ENCODE data around the gene CELA3A. TPM values are rescaled to one million over a fixed set of nuclear protein-coding genes. Genes with fewer than 3 reads are reported as not detected.

Gene CELA3A
- total and polyA plus RNA-seq, 5 donors, result 0.86 TPM; not detected in 4

DNA sequence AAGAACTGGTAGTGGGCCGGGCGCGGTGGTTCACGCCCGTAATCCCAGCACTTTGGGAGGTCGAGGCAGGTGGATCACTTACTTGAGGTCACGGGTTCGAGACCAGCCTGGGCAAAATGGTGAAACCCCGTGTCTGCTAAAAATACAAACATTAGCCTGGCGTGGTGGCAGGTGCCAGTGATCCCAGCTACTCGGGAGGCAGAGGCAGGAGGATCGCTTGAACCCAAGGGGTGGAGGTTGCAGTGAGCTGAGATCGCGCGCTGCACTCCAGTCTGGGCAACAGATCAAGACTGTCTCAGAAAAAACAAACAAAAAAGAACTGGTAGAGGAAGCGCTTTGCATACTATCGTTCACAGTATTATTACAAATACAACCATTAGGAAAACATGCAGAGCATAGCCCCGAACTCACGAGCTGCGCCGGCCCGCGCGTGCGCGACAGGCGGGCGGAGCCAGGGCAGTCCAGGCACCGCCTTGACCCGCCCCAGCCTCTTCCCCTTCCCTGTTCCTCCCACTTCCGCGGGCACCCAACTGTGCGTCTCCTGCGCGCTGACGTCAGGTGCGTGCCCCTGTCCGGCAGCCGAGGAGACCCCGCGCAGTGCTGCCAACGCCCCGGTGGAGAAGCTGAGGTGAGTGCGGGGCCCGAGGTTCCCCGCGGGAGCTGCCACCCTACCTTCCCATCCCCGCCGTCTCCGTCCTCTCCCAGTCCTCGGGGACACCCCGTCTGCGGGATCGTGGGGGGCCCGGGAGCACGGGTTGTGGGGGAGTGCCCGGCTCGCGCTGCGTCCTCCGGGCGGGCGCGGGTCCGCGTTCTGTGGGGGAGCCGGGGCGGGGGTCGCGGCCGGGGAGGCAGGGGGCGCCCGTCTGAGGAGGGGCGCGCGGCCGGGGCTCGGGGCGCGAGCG is 50.9 kb downstream of the CELA3A start, which contains the start of gene CDC42:
Gene CDC42 (plus strand): TSS at position 595 of the 902 bp plus-strand sequence. CDS start 25,770 bp downstream, outside the sequence.
- Histone ChIP-seq H3K4me3 (ENCODE audit: low read length) (peak within 1 kb of the TSS; percentile 97), H3K4me1 (ENCODE audit: control insufficient read depth, insufficient read depth, low read length) (peaks cover 9% of the 10 kb centered on the region), H3K9me3 (ENCODE audit: control insufficient read depth, low read length) (no peaks in the 10 kb centered on the region), H3K27me3 (ENCODE audit: control insufficient read depth, insufficient read depth) (no peaks in the 10 kb centered on the region), H3K27ac (ENCODE audit: low read length) (peak within 1 kb of the TSS; percentile 100)
- DNase-seq (peak; percentile 98 to 99 (median 99)), ATAC-seq (peak; percentile 97 to 98)
- intact Hi-C loops (cut with DNase I), result no loop called here
- 16% methylated on average over 81 of the region's 81 CpGs for WGBS

DNA sequence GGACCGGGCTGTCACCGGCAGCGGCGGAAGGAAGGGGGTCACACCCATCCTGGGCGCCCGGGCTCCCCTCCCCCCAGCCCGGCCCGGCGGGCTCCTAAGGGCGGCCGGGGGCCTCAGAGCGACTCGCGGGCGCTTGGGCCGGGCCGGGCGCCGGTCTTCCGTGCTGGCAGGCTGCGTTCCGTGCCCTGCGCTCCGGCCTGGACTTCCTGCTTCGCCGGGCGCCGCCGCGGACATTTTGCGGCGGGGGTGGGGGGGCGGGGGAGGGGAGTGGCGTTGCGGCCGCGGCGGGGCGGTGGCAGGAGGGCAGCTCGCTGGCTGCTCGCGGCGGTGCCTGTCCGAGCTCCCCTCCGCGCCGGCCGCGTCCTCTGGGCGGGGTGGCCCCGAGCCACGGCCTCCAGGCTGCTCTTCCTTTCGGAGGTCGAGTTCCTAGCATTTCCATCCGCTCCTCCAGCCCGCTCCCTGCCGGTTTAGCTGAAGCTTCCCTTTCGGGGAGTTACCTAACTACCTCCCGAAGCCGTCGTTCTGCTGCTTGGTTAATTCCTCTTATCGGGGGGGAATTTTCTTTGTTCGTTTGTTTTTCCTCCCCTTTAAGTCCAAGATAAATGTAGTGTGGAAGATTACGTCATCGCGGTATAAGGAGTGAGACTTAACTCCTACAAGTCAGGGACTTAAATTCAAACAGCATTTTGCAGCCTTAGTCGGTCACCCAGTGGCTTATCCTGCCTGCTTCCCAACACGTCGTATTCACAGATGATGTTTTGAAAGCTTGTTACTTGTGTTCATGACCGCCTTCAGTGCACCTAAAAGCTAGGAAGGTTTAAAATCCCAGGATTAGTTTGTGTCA is 51.8 kb downstream of the CELA3A start:
- H3K4me1 ChIP-seq (ENCODE audit: control insufficient read depth, insufficient read depth, low read length), result peaks cover 9% of the 10 kb centered on the region
- peak; percentile 72 to 80 for ATAC-seq

GRCh38 chr1:22053861-22054770 is 52.7 kb downstream of the CELA3A start:
- ATAC-seq (no peak), DNase-seq (no peak)
- peaks cover 3% of the 10 kb centered on the region for H3K4me1 ChIP-seq (ENCODE audit: control insufficient read depth, insufficient read depth, low read length)
- intact Hi-C loops (cut with DNase I), result no loop called here
- H3K9me3 ChIP-seq (ENCODE audit: control insufficient read depth, low read length), result no peaks in the 10 kb centered on the region
- H3K4me3 ChIP-seq (ENCODE audit: low read length), result peak overlapping the region; percentile 97
- peak overlapping the region; percentile 91 for H3K27ac ChIP-seq (ENCODE audit: low read length)
- H3K27me3 ChIP-seq (ENCODE audit: control insufficient read depth, insufficient read depth), result no peaks in the 10 kb centered on the region
- WGBS, result 44% methylated on average over 19 of the region's 19 CpGs

More for the DNA sequence above, 51.8 kb downstream of the CELA3A start:
- DNase-seq, result peak; percentile 74 to 88 (median 87)
- no peaks in the 10 kb centered on the region for H3K27me3 ChIP-seq (ENCODE audit: control insufficient read depth, insufficient read depth)
- peak overlapping the region; percentile 97 for H3K4me3 ChIP-seq (ENCODE audit: low read length)
- no peaks in the 10 kb centered on the region for H3K9me3 ChIP-seq (ENCODE audit: control insufficient read depth, low read length)
- intact Hi-C loops (cut with DNase I), result no loop called here
- under 1% methylated on average over 68 of the region's 70 CpGs for WGBS
- peak overlapping the region; percentile 100 for H3K27ac ChIP-seq (ENCODE audit: low read length)

- H3K4me1 ChIP-seq (ENCODE audit: control insufficient read depth, insufficient read depth, low read length), result peaks cover 3% of the 10 kb centered on the region
- H3K27me3 ChIP-seq (ENCODE audit: control insufficient read depth, insufficient read depth), result no peaks in the 10 kb centered on the region
- 39% methylated on average over 6 of the region's 6 CpGs for WGBS
- H3K4me3 ChIP-seq (ENCODE audit: low read length), result no peak overlapping the region
- H3K27ac ChIP-seq (ENCODE audit: low read length), result no peak overlapping the region
- DNase-seq (no peak), ATAC-seq (no peak)
- intact Hi-C loops (cut with DNase I), result no loop called here
- H3K9me3 ChIP-seq (ENCODE audit: control insufficient read depth, low read length), result no peaks in the 10 kb centered on the region
These were observed 54.0 kb downstream of the CELA3A start for GRCh38 chr1:22055463-22055862.

GRCh38 chr1:22056043-22056442 is 54.6 kb downstream of the CELA3A start:
- WGBS, result 10% methylated on average over 1 of the region's 1 CpG
- Histone ChIP-seq H3K27ac (ENCODE audit: low read length) (no peak overlapping the region), H3K4me1 (ENCODE audit: control insufficient read depth, insufficient read depth, low read length) (peaks cover 3% of the 10 kb centered on the region)

GRCh38 chr1:22056936-22057335 is 55.5 kb downstream of the CELA3A start:
- no peak for DNase-seq
- WGBS, result 46% methylated on average over 2 of the region's 2 CpGs
- Histone ChIP-seq H3K27ac (ENCODE audit: low read length) (no peak overlapping the region), H3K27me3 (ENCODE audit: control insufficient read depth, insufficient read depth) (no peaks in the 10 kb centered on the region), H3K4me3 (ENCODE audit: low read length) (no peak overlapping the region), H3K9me3 (ENCODE audit: control insufficient read depth, low read length) (no peaks in the 10 kb centered on the region), H3K4me1 (ENCODE audit: control insufficient read depth, insufficient read depth, low read length) (peaks cover 3% of the 10 kb centered on the region)
- intact Hi-C loops (cut with DNase I), result no loop called here
- ATAC-seq, result no peak

More at GRCh38 chr1:22056043-22056442, 54.6 kb downstream of the CELA3A start:
- Histone ChIP-seq H3K4me3 (ENCODE audit: low read length) (no peak overlapping the region), H3K27me3 (ENCODE audit: control insufficient read depth, insufficient read depth) (no peaks in the 10 kb centered on the region), H3K9me3 (ENCODE audit: control insufficient read depth, low read length) (no peaks in the 10 kb centered on the region)
- intact Hi-C loops (cut with DNase I), result no loop called here
- DNase-seq (no peak), ATAC-seq (no peak)

DNA sequence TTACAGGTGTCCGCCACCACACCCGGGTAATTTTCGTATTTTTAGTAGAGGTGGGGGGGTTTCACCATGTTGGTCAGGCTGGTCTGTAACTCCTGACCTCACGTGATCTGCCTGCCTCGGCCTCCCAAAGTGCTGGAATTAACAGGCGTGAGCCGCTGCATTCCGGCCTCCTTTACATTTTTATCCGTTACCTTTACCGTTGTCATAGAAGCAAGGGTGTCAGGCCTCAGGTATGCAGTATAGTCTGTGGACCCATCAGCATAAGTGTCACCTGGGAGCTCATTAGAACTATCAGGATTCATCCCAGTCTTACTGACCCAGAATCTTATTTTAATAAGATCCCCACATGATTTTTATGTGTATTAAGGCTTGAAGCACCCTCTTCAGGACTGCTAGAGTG is 56.4 kb downstream of the CELA3A start:
- Histone ChIP-seq H3K9me3 (ENCODE audit: control insufficient read depth, low read length) (no peaks in the 10 kb centered on the region), H3K27ac (ENCODE audit: low read length) (no peak overlapping the region), H3K4me3 (ENCODE audit: low read length) (no peak overlapping the region), H3K4me1 (ENCODE audit: control insufficient read depth, insufficient read depth, low read length) (peaks cover 3% of the 10 kb centered on the region), H3K27me3 (ENCODE audit: control insufficient read depth, insufficient read depth) (no peaks in the 10 kb centered on the region)
- no peak for ATAC-seq
- 85% methylated on average over 10 of the region's 10 CpGs for WGBS
- DNase-seq, result no peak
- intact Hi-C loops (cut with DNase I), result no loop called here

Other genes with a start within 250 kb of the CELA3A start
- gene USP48, start 218.5 kb upstream of the CELA3A start, total RNA-seq, result 10 to 100 TPM; 45.1 to 49.4 (median 46.0) TPM
- 19.9 TPM for gene USP48, start 218.5 kb upstream of the CELA3A start, polyA plus RNA-seq
- gene LDLRAD2, start 189.4 kb upstream of the CELA3A start, total RNA-seq, result under 1 TPM in 2 of 4 donors, not detected in 2; 0.06 to 0.23 TPM
- gene LDLRAD2, start 189.4 kb upstream of the CELA3A start, polyA plus RNA-seq, result 4.7 TPM
- 100 to 1,000 TPM; 320 to 659 (median 492) TPM for gene HSPG2, start 64.3 kb upstream of the CELA3A start, total RNA-seq
- 257 TPM for gene HSPG2, start 64.3 kb upstream of the CELA3A start, polyA plus RNA-seq
- gene CELA3B, start 24.6 kb upstream of the CELA3A start, total RNA-seq, result under 1 TPM in 1 of 4 donors, not detected in 3; 0.53 TPM
- 0.09 TPM for gene CELA3B, start 24.6 kb upstream of the CELA3A start, polyA plus RNA-seq
- gene CDC42, start 51.1 kb downstream of the CELA3A start, total RNA-seq, result 100 to 1,000 TPM; 121 to 178 (median 133) TPM
- 92.1 TPM for gene CDC42, start 51.1 kb downstream of the CELA3A start, polyA plus RNA-seq
- under 1 TPM in 3 of 4 donors, not detected in 1; 0.14 to 0.25 (median 0.24) TPM for gene WNT4, start 141.4 kb downstream of the CELA3A start, total RNA-seq
- gene WNT4, start 141.4 kb downstream of the CELA3A start, polyA plus RNA-seq, result 0.05 TPM

Measured in right cardiac atrium (tissue), 5 donors.